Endothelial cell of umbilical vein (primary cell): ENCODE measurements around the gene PTPN20. TPM values are rescaled to one million over a fixed set of nuclear protein-coding genes. Genes with fewer than 3 reads are reported as not detected.

ENCODE experiments used
- BruUV-seq: library from RNA; stranded (reverse); fragments of 400-500 nt; replicated peaks from 2 replicates; lab custom pipeline; 2021; lab: Mats Ljungman, UMichigan
- CTCF ChIA-PET: fragments of 300-600, 350-600 bp; sonication (Branson Sonifier 250); formaldehyde crosslinking; loops from one replicate; lab custom pipeline; 2021; ENCODE audit warnings: antibody characterized with exemption, inconsistent platforms; lab: Charles Lee
- POLR2A ChIA-PET: fragments of 300-600, 350-600 bp; sonication (Branson Sonifier 250); formaldehyde crosslinking; loops from one replicate; lab custom pipeline; 2021; ENCODE audit warnings: antibody characterized with exemption, inconsistent platforms; lab: Charles Lee
- DNase-seq: peaks from one replicate; pipeline ENCODE4 v3.0.0-alpha.2; 2011; ENCODE audit warnings: low read depth, low spot score
- FAIRE-seq: peaks from 2 replicates; lab custom pipeline; 2011; peaks lifted over from hg19 to GRCh38; lab: Jason Lieb, UNC
- H2AFZ ChIP-seq: 2 replicates; pipeline ENCODE4 v1.6.0; 2012; ENCODE audit warnings: low read depth, low read length, control low read depth, inconsistent platforms
- H3K27ac ChIP-seq: 2 replicates; pipeline ENCODE4 v1.5.1; 2011; ENCODE audit warnings: low read depth, mild to moderate bottlenecking, control low read depth, low read length, moderate library complexity; ENCODE audit not compliant: insufficient read depth
- H3K27me3 ChIP-seq, 2 experiments: 2 replicates each; pipeline versions ENCODE4 v1.6.0 to v1.6.1; 2011; ENCODE audit warnings: low read length in 2 of 2, mixed read lengths in 1 of 2; ENCODE audit not compliant: control insufficient read depth in 2 of 2, insufficient read depth in 2 of 2
- H3K36me3 ChIP-seq, 2 experiments: 2 replicates in 1 of 2; 3 replicates in 1 of 2; pipeline ENCODE4 v1.5.1; 2011; ENCODE audit warnings: low read length in 2 of 2, mild to moderate bottlenecking in 1 of 2, moderate library complexity in 1 of 2; ENCODE audit not compliant: control insufficient read depth in 2 of 2, insufficient read depth in 2 of 2; ENCODE audit errors: extremely low read depth in 1 of 2
- H3K4me1 ChIP-seq: 3 replicates; pipeline ENCODE4 v1.5.1; 2011; ENCODE audit warnings: mild to moderate bottlenecking, low read length; ENCODE audit not compliant: control insufficient read depth, insufficient read depth; ENCODE audit errors: extremely low read depth
- H3K4me2 ChIP-seq: 2 replicates; pipeline ENCODE4 v1.6.1; 2011; ENCODE audit warnings: low read length, control low read depth, mixed read lengths; ENCODE audit not compliant: insufficient read depth
- H3K4me3 ChIP-seq, 3 experiments: fragments of 200-600 bp in 1 of 3; sonication (generic), shearing (Covaris generic) in 1 of 3; replicated peaks in 1 of 3; 2 replicates each; pipeline ENCODE4 v1.5.1; 2011 to 2016; ENCODE audit warnings: control low read depth in 3 of 3, low read length in 3 of 3, mild to moderate bottlenecking in 2 of 3, inconsistent platforms in 1 of 3, low read depth in 1 of 3, moderate library complexity in 1 of 3; ENCODE audit not compliant: insufficient read depth in 1 of 3
- H3K79me2 ChIP-seq: 2 replicates; pipeline ENCODE4 v1.6.0; 2012; ENCODE audit warnings: low read length, inconsistent platforms; ENCODE audit not compliant: control insufficient read depth, insufficient read depth
- H3K9ac ChIP-seq: replicated peaks from 2 replicates; pipeline ENCODE3; 2011; ENCODE audit warnings: low read length, control low read depth; ENCODE audit not compliant: insufficient read depth; ENCODE audit errors: extremely low read depth
- H3K9me1 ChIP-seq: replicated peaks from 3 replicates; pipeline ENCODE4 v1.6.0; 2011; ENCODE audit warnings: mild to moderate bottlenecking, low read length; ENCODE audit not compliant: control insufficient read depth, insufficient read depth; ENCODE audit errors: extremely low read depth
- H3K9me3 ChIP-seq: replicated peaks from 2 replicates; pipeline ENCODE4 v1.5.1; 2012; ENCODE audit warnings: low read length, inconsistent platforms; ENCODE audit not compliant: control insufficient read depth, insufficient read depth
- H4K20me1 ChIP-seq: replicated peaks from 2 replicates; pipeline ENCODE3; 2011; ENCODE audit warnings: mild to moderate bottlenecking, low read length; ENCODE audit not compliant: control insufficient read depth, insufficient read depth; ENCODE audit errors: extremely low read depth
- CTCF ChIP-seq, 2 donors: IDR thresholded peaks; 1 replicate in 1 of 2; 2 replicates in 1 of 2; pipeline ENCODE4 v1.5.1; 2011; ENCODE audit warnings: low read length in 2 of 2, mild to moderate bottlenecking in 2 of 2, moderate library complexity in 2 of 2, control low read depth in 1 of 2, inconsistent platforms in 1 of 2, low read depth in 1 of 2; ENCODE audit not compliant: insufficient read depth in 1 of 2; ENCODE audit errors: extremely low read depth in 1 of 2
- EZH2 ChIP-seq: IDR thresholded peaks from 2 replicates; pipeline ENCODE4 v1.6.1; 2012; ENCODE audit warnings: borderline replicate concordance, low read depth, mild to moderate bottlenecking, moderate library complexity, low read length, inconsistent platforms; ENCODE audit not compliant: severe bottlenecking
- FOS ChIP-seq: IDR thresholded peaks from 2 replicates; pipeline ENCODE4 v1.6.1; 2011; ENCODE audit warnings: mild to moderate bottlenecking, low read length, moderate library complexity, borderline replicate concordance; ENCODE audit not compliant: insufficient read depth
- GATA2 ChIP-seq: IDR thresholded peaks from 2 replicates; pipeline ENCODE4 v1.7.0; 2011; ENCODE audit warnings: low read depth, mild to moderate bottlenecking, moderate library complexity, mixed read lengths, low read length; ENCODE audit not compliant: insufficient read length, insufficient read depth
- JUN ChIP-seq: IDR thresholded peaks from 2 replicates; pipeline ENCODE4 v1.6.1; 2011; ENCODE audit warnings: borderline replicate concordance, low read depth; ENCODE audit not compliant: insufficient read length, insufficient read depth
- MAX ChIP-seq: IDR thresholded peaks from 2 replicates; pipeline ENCODE4 v1.6.1; 2011; ENCODE audit not compliant: insufficient read depth, insufficient read length
- MYC ChIP-seq: IDR thresholded peaks from one replicate; pipeline ENCODE4 v1.6.1; 2011; ENCODE audit warnings: mild to moderate bottlenecking, low read depth, low read length
- POLR2A ChIP-seq: IDR thresholded peaks from 2 replicates; pipeline ENCODE4 v1.6.1; 2012; ENCODE audit warnings: low read depth, mild to moderate bottlenecking, control low read depth, low read length
- POLR2AphosphoS5 ChIP-seq: IDR thresholded peaks from 2 replicates; pipeline ENCODE4 v1.6.1; 2012; ENCODE audit warnings: low read depth, mild to moderate bottlenecking, control low read depth, low read length, moderate library complexity; ENCODE audit not compliant: insufficient read depth
- dilution Hi-C: fragments of 300-500 bp; cut with MboI; formaldehyde crosslinking; loops from one replicate; pipeline ENCODE4 v1.15.0; 2019; ENCODE audit warnings: low sequenced_read_pairs; ENCODE audit not compliant: extremely low pct_ligation_motif_present
- intact Hi-C: fragments of 100-400 bp; cut with micrococcal nuclease; formaldehyde crosslinking; loops from one replicate; pipeline ENCODE4 v1.10.0; 2022
- polyA plus RNA-seq, 4 experiments: library from polyadenylated mRNA; depleted of rRNA in 3 of 4; stranded (reverse) in 3 of 4; unstranded in 1 of 4; fragments of >200 nt; gene quantifications; 2 replicates each; pipeline versions ENCODE4 v1.2.1 to v1.2.3, GENCODE V29; 2011 to 2012; ENCODE audit warnings: missing spikeins in 1 of 4
- total RNA-seq: library from RNA; stranded (reverse); gene quantifications from 2 replicates; pipeline ENCODE4 v1.2.3, GENCODE V29; 2021

The PTPN20 gene
- total and polyA plus RNA-seq, 2 donors (not counting 3 experiments of a cell fraction or from before 2014, with no cell fraction given), result 0.27 TPM; not detected in 1

- ChIA-PET CTCF (interaction anchor here (2.5 to 3.4 kb wide), 2 partner anchors 266 to 294 kb away, joined by 7 to 31 read pairs; no protein-coding TSS in a partner anchor), POLR2A (no interaction called here)
- H3K4me3 ChIP-seq, result no peak overlapping the region
- H3K79me2 ChIP-seq, result no peaks in the 10 kb centered on the region
- no peaks in the 10 kb centered on the region for H4K20me1 ChIP-seq
- dilution Hi-C loops, result no loop called here
- TF ChIP-seq CTCF (IDR thresholded peaks at IDR 0.05; ENCODE audit: extremely low read depth in 1 of 2, insufficient read depth in 1 of 2, low read depth in 1 of 2, low read length in 2 of 2) (no peak), JUN (no peak), FOS (no peak), POLR2AphosphoS5 (no peak), MAX (no peak), MYC (no peak), POLR2A (no peak), GATA2 (no peak), EZH2 (no peak)
- BruUV-seq, result no TSS peak
- H3K4me2 ChIP-seq, result no peak overlapping the region
- no peak for FAIRE-seq
- no peaks in the 10 kb centered on the region for H3K9me1 ChIP-seq
- H3K9ac ChIP-seq, result no peak overlapping the region
- H2AFZ ChIP-seq, result no peak overlapping the region
- H3K4me1 ChIP-seq, result no peaks in the 10 kb centered on the region
- intact Hi-C loops, result loop anchor here (1.0 kb wide), 2 partner anchors 266 to 294 kb away; no protein-coding TSS in a partner anchor
- H3K9me3 ChIP-seq, result no peaks in the 10 kb centered on the region
- H3K27ac ChIP-seq, result no peak overlapping the region
- no peaks in the 10 kb centered on the region for H3K27me3 ChIP-seq
- no peak for DNase-seq
- H3K36me3 ChIP-seq, result no peaks in the 10 kb centered on the region
Measured at GRCh38 chr10:47046321-47047126, 135.3 kb downstream of the PTPN20 start.
